ENCODE measurements around the gene SLITRK3.

The SLITRK3 gene

GRCh38 chr3:165192610-165193192, 3.5 kb downstream of the SLITRK3 start:
- no peak overlapping the region for H3K4me2 ChIP-seq (ENCODE audit: low read depth, low read length)
- H3K27me3 ChIP-seq (replicated peaks; ENCODE audit: insufficient read depth, low read length) = no peaks in the 10 kb centered on the region
- H3K9me2 ChIP-seq (replicated peaks; ENCODE audit: insufficient read depth, low read length) = no peaks in the 10 kb centered on the region
- H2AFZ ChIP-seq (ENCODE audit: low read length) = no peak overlapping the region
- H3K4me3 ChIP-seq (ENCODE audit: low read length) = no peak overlapping the region
- no peak for DNase-seq
- no peaks in the 10 kb centered on the region for H4K20me1 ChIP-seq (ENCODE audit: insufficient read depth, low read length)
- no peaks in the 10 kb centered on the region for H3K79me2 ChIP-seq (ENCODE audit: low read length)
- H3K9ac ChIP-seq (ENCODE audit: low read length) = no peak overlapping the region
- no peak overlapping the region for H3K27ac ChIP-seq (ENCODE audit: low read length)
- H3K36me3 ChIP-seq (replicated peaks; ENCODE audit: insufficient read depth, low read length) = no peaks in the 10 kb centered on the region
- H3K9me3 ChIP-seq (replicated peaks; ENCODE audit: insufficient read depth, low read length) = no peaks in the 10 kb centered on the region
- H3F3A ChIP-seq (ENCODE audit: insufficient read depth, low read length) = no peaks in the 10 kb centered on the region
- H3K4me1 ChIP-seq (ENCODE audit: low read length) = no peaks in the 10 kb centered on the region
- no peak for TF ChIP-seq CTCF (IDR thresholded peaks at IDR 0.05; ENCODE audit: low read length)
- TF ChIP-seq EZH2 (optimal IDR thresholded peaks at IDR 0.05; ENCODE audit: low read depth, low read length) = no peak
- TF ChIP-seq EZH2phosphoT487 (IDR thresholded peaks at IDR 0.05; ENCODE audit: low read length) = no peak

DNA sequence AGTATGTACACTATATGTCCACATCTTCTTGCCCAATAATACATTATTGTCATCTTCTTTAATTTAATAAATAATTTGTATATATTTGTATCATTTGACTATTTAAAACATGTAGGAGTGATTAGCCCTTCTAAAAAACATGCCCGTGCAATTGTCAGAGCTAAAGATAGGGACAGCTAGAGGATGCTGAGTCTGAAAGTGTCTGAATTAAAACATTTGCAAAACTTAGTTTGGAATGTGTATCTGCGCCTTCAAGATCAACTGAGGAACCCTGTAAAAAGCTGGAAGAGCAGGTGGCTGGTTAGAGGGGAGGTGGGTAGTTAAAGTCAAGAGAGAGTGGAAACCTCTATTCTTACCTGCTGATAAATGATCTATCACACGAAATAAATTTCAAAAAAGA, 4.7 kb downstream of the SLITRK3 start:
- Histone ChIP-seq H3K27ac (ENCODE audit: low read length) (no peak overlapping the region), H3K79me2 (ENCODE audit: low read length) (no peaks in the 10 kb centered on the region), H2AFZ (ENCODE audit: low read length) (no peak overlapping the region), H3K4me3 (ENCODE audit: low read length) (no peak overlapping the region), H3K27me3 (replicated peaks; ENCODE audit: insufficient read depth, low read length) (no peaks in the 10 kb centered on the region), H3K9ac (ENCODE audit: low read length) (no peak overlapping the region), H3K4me1 (ENCODE audit: low read length) (no peaks in the 10 kb centered on the region), H3K9me3 (replicated peaks; ENCODE audit: insufficient read depth, low read length) (no peaks in the 10 kb centered on the region), H3K9me2 (replicated peaks; ENCODE audit: insufficient read depth, low read length) (no peaks in the 10 kb centered on the region), H3K4me2 (ENCODE audit: low read depth, low read length) (no peak overlapping the region), H3F3A (ENCODE audit: insufficient read depth, low read length) (no peaks in the 10 kb centered on the region), H3K36me3 (replicated peaks; ENCODE audit: insufficient read depth, low read length) (no peaks in the 10 kb centered on the region), H4K20me1 (ENCODE audit: insufficient read depth, low read length) (no peaks in the 10 kb centered on the region)
- TF ChIP-seq CTCF (IDR thresholded peaks at IDR 0.05; ENCODE audit: low read length) (no peak), EZH2phosphoT487 (IDR thresholded peaks at IDR 0.05; ENCODE audit: low read length) (no peak), EZH2 (optimal IDR thresholded peaks at IDR 0.05; ENCODE audit: low read depth, low read length) (no peak)
- DNase-seq = no peak

GRCh38 chr3:165188452-165188851, 7.7 kb downstream of the SLITRK3 start:
- DNase-seq = no peak
- H3K9ac ChIP-seq (ENCODE audit: low read length) = no peak overlapping the region
- no peak overlapping the region for H3K4me3 ChIP-seq (ENCODE audit: low read length)
- H3K79me2 ChIP-seq (ENCODE audit: low read length) = no peaks in the 10 kb centered on the region
- no peaks in the 10 kb centered on the region for H4K20me1 ChIP-seq (ENCODE audit: insufficient read depth, low read length)
- no peak overlapping the region for H3K4me2 ChIP-seq (ENCODE audit: low read depth, low read length)
- H3K9me3 ChIP-seq (replicated peaks; ENCODE audit: insufficient read depth, low read length) = no peaks in the 10 kb centered on the region
- no peaks in the 10 kb centered on the region for H3K4me1 ChIP-seq (ENCODE audit: low read length)
- no peaks in the 10 kb centered on the region for H3K36me3 ChIP-seq (replicated peaks; ENCODE audit: insufficient read depth, low read length)
- H3K27me3 ChIP-seq (replicated peaks; ENCODE audit: insufficient read depth, low read length) = no peaks in the 10 kb centered on the region
- TF ChIP-seq CTCF (IDR thresholded peaks at IDR 0.05; ENCODE audit: low read length) = no peak
- no peaks in the 10 kb centered on the region for H3K9me2 ChIP-seq (replicated peaks; ENCODE audit: insufficient read depth, low read length)
- H3K27ac ChIP-seq (ENCODE audit: low read length) = no peak overlapping the region
- no peak overlapping the region for H2AFZ ChIP-seq (ENCODE audit: low read length)
- no peaks in the 10 kb centered on the region for H3F3A ChIP-seq (ENCODE audit: insufficient read depth, low read length)
